ENCODE data around the gene STK24. TPM values are rescaled to one million over a fixed set of nuclear protein-coding genes. Genes with fewer than 3 reads are reported as not detected.

Gene STK24
- total RNA-seq, 4 donors from 2014 or later, result 29.7 to 73.5 (median 62.6) TPM

DNA sequence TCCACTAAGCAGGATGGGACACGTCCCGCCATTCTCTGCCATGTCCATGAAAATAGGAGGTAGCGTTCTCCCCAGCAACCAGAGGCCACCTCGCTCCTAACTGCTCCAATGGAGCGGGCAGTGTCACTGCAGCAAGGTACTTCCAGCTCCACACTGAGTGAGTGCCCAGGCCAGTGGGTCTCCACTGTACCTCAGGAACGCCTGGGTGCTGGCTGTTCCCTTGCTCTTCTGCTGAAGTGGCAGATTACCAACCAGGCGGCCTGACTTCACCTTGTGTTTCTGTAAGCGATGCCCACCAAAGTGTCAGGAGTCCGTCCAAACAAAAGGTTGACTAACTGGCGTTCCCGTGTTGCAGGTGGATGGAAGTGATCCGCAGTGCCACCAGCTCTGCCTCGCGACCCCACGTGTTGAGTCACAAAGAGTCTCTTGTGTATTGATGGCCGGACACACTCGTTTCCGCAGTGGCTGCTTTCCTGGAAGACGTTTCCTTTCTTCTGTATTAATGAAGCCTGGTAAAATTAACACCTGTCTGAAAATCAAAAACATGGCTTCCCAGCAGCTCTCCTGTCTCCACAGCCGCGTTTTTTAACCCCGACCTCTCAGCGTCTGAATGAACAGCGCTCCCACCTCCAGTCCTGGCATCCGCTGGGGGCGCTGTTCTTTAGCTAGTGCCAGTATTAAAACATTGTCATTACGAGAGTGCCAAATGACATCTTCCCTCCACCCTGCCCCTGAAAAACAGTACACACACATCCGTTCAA lies 128.8 kb downstream of the STK24 start:
- H3K9me3 ChIP-seq, result no peaks in the 10 kb centered on the region
- H3K36me3 ChIP-seq, result no peaks in the 10 kb centered on the region
- no peak overlapping the region for H3K4me3 ChIP-seq
- peak in 1 of 2 donors; percentile 63 for DNase-seq
- intact Hi-C loops (cut with DNase I; ENCODE audit: low total_unique reads), result loop anchor here (5.0 kb wide), 1 partner anchor 124 kb away; no protein-coding TSS in a partner anchor
- H3K27me3 ChIP-seq, result no peaks in the 10 kb centered on the region
- peaks cover 10 to 14% of the 10 kb centered on the region in 2 donors for H3K4me1 ChIP-seq
- TF ChIP-seq, protein P1, sequence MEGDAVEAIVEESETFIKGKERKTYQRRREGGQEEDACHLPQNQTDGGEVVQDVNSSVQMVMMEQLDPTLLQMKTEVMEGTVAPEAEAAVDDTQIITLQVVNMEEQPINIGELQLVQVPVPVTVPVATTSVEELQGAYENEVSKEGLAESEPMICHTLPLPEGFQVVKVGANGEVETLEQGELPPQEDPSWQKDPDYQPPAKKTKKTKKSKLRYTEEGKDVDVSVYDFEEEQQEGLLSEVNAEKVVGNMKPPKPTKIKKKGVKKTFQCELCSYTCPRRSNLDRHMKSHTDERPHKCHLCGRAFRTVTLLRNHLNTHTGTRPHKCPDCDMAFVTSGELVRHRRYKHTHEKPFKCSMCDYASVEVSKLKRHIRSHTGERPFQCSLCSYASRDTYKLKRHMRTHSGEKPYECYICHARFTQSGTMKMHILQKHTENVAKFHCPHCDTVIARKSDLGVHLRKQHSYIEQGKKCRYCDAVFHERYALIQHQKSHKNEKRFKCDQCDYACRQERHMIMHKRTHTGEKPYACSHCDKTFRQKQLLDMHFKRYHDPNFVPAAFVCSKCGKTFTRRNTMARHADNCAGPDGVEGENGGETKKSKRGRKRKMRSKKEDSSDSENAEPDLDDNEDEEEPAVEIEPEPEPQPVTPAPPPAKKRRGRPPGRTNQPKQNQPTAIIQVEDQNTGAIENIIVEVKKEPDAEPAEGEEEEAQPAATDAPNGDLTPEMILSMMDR (IDR thresholded peaks at IDR 0.05), result peak; percentile 32 to 45 (median 40)
- no peak for TF ChIP-seq POLR2A (IDR thresholded peaks at IDR 0.05)
- H3K27ac ChIP-seq, result no peak overlapping the region

DNA sequence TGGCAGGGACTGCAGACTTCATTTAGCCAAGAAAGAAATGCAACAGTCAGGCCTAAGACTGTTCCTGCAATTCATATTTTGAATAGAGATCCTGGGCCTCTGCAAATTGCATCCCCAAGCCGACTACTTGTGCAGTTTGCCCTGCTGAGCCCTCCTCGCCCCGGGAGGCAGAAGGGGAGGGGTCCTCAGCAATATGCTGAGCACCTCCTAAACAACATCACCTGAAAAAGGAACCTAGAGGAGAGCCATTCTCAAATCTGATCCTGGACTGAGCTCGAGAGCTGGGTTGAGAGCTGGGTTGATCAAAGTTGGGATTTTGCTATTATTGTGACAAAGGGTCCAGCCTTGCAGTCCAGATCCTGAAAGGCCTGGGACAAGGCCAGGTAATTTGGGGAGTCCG lies 129.8 kb downstream of the STK24 start:
- TF ChIP-seq POLR2A (IDR thresholded peaks at IDR 0.05), result no peak
- TF ChIP-seq, protein P1 (IDR thresholded peaks at IDR 0.05), result no peak
- no peaks in the 10 kb centered on the region for H3K27me3 ChIP-seq
- intact Hi-C loops (cut with DNase I; ENCODE audit: low total_unique reads), result loop anchor here (5.0 kb wide), 1 partner anchor 125 kb away; no protein-coding TSS in a partner anchor
- H3K27ac ChIP-seq, result no peak overlapping the region
- no peaks in the 10 kb centered on the region for H3K9me3 ChIP-seq
- no peak overlapping the region for H3K4me3 ChIP-seq
- peaks cover 10 to 14% of the 10 kb centered on the region in 2 donors for H3K4me1 ChIP-seq
- H3K36me3 ChIP-seq, result no peaks in the 10 kb centered on the region
- DNase-seq, result no peak

DNA sequence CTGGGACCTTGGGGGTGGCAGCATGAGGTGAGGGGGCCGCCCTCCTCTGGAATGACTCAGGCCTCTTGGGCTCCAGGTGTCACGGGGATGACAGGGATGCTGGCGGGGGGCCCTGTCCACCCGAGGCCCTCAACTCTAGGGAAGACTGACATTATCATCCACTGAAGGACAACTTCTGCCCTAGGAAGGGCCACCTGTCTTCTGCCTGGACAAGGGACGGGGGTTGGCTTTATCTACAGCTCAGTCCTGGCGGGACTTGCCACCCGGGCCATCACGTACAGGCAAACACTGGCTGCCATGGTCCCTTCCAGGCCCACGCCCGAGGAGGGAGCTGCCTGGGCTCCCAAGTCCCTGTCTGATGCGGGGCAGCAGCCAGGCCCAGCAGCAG lies 130.7 kb downstream of the STK24 start:
- no peaks in the 10 kb centered on the region for H3K36me3 ChIP-seq
- H3K4me1 ChIP-seq, result peaks cover 10% of the 10 kb centered on the region in 2 donors
- no peaks in the 10 kb centered on the region for H3K27me3 ChIP-seq
- H3K9me3 ChIP-seq, result no peaks in the 10 kb centered on the region
- peak overlapping the region; percentile 61 to 62 for H3K27ac ChIP-seq
- intact Hi-C loops (cut with DNase I; ENCODE audit: low total_unique reads), result loop anchor here (5.0 kb wide), 1 partner anchor 126 kb away; no protein-coding TSS in a partner anchor
- TF ChIP-seq POLR2A (IDR thresholded peaks at IDR 0.05), result no peak
- DNase-seq, result no peak
- no peak overlapping the region for H3K4me3 ChIP-seq

DNA sequence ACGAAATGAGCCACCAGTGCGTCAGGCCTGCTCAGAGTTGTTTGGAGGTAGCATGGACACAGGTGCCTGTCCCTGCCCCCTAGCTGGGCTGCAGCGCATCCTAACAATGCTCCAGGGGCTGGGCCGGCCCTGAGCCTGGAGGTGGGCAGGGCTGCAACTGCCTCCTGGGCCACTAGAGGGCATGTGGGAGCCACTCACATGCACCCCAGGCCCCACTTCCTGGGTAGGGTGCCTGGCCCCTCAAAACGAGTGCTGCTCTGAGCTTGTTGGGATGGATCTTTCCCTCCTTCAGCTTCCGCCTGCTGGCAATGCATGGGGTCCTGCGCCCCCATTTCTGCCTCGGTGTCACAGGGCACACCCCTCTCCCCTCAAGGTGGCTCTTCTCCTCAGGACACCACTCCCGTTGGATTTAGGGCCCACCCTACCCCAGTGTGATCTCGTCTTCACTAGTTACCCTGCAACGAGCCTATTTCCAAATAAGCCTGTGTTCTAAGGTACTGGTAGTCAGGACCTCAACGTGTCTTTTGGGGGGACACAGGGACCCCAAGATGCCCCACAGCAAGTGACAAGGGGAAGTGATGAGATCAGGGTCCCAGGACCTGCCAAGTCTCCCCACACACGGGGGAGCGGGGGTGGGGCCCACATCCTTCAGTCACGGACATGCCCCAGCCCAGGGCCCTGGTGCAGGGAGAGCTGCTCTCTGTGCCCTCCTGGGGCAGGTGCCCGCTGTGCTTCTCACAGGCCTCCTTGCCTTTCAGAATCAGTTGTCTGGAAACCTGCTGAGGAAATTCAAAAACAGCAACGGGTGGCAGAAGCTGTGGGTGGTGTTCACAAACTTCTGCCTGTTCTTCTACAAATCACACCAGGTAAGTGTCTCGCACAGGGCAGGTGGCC lies 131.3 kb downstream of the STK24 start:
- Histone ChIP-seq H3K9me3 (no peaks in the 10 kb centered on the region), H3K27me3 (no peaks in the 10 kb centered on the region), H3K4me3 (no peak overlapping the region), H3K36me3 (no peaks in the 10 kb centered on the region), H3K4me1 (peaks cover 4 to 8% of the 10 kb centered on the region in 2 donors), H3K27ac (peak overlapping the region; percentile 61 to 62)
- DNase-seq, result peak; percentile 76 to 82
- intact Hi-C loops (cut with DNase I; ENCODE audit: low total_unique reads), result loop anchor here (5.0 kb wide), 1 partner anchor 127 kb away; no protein-coding TSS in a partner anchor
- TF ChIP-seq, protein P1 (IDR thresholded peaks at IDR 0.05), result peak; percentile 95 to 98 (median 97)
- TF ChIP-seq POLR2A (IDR thresholded peaks at IDR 0.05), result no peak

DNA sequence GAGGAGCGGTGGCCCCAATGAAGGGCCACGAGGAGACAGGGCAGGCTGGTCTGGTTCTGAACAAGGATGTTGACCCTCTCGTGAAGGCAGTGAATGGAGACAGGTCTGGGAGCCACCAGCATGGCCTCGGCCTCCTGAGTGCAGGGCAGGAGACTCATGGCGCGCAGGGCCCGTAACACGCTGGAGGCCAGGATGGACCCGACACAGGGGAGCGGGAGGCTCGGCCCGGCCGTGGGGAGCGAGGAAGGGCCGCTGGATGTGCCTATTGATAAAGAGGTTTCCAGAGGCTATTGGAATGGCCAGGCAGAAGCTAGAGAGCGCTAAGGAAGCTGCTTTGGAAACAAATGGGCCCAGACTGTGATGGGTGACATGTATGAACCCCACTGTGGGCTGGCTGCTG lies 132.5 kb downstream of the STK24 start:
- H3K36me3 ChIP-seq, result no peaks in the 10 kb centered on the region
- intact Hi-C loops (cut with DNase I; ENCODE audit: low total_unique reads), result loop anchor here (5.0 kb wide), 1 partner anchor 208 kb away; no protein-coding TSS in a partner anchor
- no peak for DNase-seq
- H3K27me3 ChIP-seq, result no peaks in the 10 kb centered on the region
- no peaks in the 10 kb centered on the region for H3K4me1 ChIP-seq
- TF ChIP-seq, protein P1 (IDR thresholded peaks at IDR 0.05), result no peak
- TF ChIP-seq POLR2A (IDR thresholded peaks at IDR 0.05), result no peak
- no peak overlapping the region for H3K27ac ChIP-seq
- H3K4me3 ChIP-seq, result no peak overlapping the region
- no peaks in the 10 kb centered on the region for H3K9me3 ChIP-seq
